DMS153 (cell line): Measurements from ENCODE around the gene SNX20.

Experiments used
- DNase-seq: peaks from one replicate; lab custom pipeline; 2025; lab: John Stamatoyannopoulos, UW

Gene SNX20, protein sequence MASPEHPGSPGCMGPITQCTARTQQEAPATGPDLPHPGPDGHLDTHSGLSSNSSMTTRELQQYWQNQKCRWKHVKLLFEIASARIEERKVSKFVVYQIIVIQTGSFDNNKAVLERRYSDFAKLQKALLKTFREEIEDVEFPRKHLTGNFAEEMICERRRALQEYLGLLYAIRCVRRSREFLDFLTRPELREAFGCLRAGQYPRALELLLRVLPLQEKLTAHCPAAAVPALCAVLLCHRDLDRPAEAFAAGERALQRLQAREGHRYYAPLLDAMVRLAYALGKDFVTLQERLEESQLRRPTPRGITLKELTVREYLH

DNA sequence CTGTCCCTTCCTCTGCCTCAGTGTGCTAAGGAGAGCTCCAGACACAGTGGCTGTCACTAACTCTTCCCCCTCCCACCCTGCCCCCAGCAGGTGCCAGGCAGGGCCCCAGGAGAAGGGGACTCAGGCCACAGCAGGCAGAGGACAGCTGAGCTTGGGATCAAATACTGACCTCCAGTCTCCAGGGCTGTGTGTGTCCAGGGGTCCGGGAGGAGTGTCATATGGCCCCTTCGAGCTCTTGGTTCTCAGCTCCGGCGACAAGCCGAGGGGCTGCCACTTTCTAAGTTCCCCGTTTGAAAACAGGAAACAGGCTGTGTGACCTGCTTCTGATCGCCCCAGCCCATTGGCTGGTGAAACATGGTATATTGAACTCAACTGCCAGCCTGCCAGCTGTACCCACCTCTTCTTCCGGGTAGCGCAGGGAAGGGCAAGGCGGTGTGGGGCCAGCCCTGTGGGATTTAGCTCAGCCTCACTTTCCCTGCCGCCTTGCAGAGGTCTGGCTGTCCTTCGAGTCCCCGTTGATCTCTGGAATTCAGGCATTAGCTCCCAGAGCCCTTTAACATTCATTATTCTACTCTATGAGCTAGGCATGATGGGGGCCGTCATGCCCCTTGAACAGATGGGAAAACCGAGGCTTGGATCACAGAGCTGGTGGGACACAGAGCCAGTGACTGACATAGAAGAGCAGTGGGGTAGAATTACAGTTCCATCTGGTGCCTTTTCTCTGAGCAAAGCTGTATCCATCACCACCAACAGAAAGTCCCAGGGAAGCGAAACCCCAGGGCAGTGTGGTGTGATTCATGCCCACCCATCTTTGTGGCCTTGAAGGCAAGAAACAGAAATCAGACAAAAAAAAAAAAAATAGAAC is at the start of gene SNX20:
SNX20 (minus strand) TSS at position 292 of the 865 bp plus-strand sequence. CDS start 3,786 bp downstream, outside the sequence.
- DNase-seq: no peak

DNA sequence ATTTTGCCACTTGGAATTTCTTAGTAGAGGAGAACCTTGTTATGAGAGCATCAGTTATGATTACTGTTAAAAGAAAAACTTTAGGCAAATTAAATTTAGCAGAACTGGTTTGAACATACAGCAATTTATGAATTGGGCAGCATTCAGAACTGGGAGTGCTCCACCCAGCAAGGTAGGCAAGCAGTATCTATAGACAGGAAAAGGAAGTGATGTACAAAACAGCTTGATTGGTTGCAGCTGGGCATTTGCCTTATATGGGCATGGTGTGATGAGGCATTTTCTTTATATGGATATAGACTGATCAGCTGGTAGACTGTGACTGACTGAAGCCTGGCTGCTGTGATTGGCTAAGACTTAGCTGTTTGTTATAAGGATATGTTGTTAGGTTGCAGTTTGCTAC is 43.2 kb upstream of the SNX20 start:
- DNase-seq: no peak

DNA sequence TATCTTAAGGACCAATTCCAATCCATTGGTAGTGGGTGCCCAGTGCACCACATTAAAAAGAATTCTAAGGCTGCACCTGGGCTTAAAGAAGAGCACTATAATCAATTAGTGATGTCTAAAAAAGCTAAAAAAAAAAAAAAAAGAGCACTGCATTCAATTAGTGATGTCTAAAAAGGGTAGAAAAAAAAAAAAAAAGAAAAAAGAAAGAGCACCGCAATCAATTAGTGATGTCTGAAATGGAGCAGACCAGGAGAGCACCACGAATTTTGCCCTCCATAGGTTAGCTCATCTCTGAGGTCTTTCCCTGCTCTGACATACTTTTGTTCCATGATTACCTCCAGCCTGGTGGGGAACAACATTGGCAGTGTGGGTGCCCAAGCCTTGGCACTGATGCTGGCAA is 41.8 kb upstream of the SNX20 start:
- no peak for DNase-seq

DNA sequence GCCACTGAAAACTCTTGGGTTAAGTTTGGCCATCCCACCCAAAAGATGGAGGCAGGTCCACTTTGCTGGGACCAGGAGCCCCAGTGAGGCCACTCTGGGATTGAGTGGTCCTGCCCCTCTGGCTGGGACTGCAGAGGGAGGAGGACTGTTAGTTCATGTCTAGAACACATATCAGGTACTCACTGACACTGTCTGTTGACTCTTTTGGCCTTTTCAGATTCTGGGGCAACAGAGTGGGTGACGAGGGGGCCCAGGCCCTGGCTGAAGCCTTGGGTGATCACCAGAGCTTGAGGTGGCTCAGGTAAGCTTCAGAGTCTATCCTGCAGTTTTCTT is 41.3 kb upstream of the SNX20 start:
- no peak for DNase-seq

DNA sequence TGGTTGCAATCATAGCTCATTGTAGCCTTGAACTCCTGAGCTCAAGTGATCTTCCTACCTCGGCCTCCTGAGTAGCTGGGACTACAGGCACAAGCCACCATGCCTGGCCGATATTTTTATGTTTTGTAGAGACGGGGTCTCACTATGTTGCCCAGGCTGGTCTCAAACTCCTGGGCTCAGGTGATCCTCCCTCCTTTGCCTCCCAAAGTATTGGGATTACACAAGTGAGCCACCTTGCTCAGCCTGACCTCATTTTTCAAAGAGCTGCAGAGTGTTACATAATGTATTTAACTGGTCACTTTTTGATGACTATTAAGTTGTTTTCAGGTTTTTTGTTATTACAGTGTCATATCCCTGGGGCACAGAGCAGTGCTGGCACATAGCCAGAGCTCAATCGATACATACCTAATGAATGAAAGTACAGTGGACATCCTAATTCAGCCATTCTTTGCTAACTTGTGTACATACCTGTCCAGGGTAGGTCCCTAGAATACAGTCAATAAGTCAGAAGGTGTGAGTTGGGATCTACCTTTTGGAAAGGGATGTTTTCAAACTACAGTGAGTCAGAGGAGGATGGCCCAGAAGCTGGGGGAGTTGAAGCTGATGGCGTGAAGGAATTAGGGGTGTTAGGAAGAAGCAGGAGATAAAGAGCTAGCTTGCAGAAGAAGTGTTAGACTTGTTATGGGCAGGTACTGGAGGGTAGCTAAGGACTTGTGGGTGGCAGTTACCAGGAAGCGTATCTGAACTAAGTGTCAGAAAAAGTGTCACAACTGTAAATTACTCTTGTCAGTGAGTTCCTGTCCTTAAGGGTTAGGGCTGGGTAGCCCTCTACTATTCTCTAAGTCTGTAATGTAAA is 40.7 kb upstream of the SNX20 start:
- DNase-seq: no peak

DNA sequence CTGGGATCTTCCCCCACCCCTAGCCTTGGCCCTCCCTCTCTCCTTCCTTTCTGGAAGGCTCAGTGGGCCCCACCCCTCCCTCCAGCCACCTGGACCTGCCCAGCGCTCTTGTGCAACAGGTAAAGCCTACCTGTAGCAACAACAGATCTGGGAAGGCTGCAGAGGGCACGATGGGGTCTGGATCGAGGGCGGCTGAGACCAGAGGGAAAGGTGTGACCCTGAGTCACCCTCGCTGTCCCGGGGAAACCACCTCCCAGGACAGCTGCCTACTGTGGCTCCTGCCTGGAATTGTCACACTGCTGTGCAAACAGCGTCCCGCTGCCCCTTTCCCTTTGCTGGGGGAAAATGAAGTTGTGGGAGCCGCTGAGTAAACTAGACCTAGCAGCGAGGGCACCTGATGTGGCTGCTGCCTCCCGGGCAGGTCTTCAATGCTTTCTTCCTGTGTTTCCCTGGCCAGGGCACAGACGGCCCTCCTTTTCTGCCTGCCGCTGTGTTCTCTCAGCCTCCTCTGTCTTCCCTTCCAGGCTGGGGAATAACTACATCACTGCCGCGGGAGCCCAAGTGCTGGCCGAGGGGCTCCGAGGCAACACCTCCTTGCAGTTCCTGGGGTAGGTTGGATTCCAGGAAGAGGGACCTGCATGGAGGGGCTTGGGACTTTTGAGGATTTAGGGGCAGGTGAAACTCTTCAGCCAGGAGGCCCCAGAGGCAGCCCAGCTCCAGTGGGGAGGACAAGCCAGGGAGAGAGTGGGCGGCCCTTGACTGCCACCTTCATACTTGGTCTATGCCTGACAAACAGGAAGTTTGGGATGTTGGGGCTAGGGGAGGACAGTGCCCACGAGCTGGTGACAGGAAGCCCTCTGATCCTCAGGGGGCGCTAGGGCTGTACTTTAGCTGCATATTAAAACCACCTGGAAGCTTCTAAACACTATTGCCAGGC is 38.6 kb upstream of the SNX20 start:
- no peak for DNase-seq

DNA sequence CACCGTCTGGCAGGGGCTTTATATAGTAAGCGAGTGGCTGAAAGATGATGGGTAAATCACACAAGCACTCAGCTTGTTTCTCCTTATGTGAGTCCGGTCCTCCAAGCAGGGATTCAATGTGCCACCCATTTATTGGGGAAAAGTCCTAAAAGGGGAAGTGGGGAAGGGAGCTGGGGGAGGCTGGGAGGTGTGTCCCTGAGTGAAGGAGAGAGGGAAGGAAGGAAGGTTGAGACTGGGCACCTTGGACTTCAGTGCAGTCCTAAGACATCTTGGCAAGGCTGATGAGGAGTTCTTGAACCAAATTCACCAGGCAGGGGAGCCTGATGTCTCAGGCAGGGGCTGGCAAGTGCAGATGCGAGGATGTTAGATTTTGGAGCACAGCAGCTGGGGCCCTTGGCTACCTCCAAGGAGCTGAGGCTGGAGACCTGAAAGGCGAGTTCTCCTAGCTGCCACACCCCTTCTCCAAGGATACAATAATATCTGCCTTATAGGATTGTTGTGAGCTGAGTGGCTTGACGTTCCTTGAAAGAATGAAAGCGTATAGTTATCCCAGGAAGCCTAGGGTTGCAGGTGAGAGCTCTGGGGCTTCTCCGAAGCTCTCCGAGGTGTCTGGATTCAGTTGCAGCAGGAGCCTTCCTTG is 37.8 kb upstream of the SNX20 start:
- DNase-seq: no peak

DNA sequence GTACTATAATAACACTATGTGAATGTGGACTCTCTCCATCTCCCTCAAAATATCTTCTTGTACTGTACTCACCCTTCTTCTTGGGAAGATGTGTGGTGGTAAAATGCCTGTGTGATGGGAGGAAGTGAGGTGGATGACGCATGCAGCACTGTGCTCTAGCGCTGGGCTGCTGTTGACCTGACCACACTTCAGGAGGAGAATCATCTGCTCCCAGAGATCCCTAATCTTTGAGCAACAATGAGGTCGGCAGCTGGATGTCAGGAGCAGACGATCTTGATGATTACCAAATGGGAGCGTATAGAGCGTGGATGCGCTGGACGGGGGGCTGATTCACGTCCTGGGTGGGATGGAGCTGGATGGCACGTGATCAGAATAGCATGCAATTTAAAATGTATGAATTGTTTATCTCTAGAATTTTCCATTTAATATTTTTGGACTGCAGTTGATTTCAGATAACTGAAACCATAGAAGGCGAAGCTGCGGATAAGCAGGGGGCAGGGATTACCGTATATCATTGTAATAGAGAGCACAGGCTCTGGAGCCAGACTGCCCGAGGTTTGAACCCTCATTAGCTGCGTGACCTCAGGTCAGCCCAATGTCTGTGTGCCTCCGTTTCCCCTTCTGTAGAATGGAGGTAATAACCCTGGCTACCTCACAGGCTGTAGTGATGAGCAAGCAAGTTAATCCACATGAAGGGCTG is 37.1 kb upstream of the SNX20 start:
- DNase-seq: no peak

DNA sequence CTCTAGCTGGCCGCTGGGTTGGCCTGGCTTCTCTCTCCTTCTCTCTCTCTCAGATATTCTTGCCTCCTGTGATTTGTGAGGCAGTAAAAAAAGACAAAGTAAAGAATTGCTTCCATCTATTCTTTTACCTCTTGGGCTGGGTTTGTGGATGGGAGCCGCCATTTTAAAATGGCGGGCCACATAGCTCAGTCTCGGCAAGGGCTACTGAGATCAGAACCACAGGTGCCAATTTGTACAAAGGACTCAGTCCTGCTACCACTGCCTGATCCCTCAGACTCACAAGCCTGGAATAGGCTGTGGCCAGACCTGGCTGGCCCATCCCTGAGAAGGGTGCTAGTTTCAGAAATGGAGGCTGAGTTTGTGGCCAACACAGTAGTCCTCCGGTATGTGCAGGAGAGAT is 36.4 kb upstream of the SNX20 start:
- no peak for DNase-seq

DNA sequence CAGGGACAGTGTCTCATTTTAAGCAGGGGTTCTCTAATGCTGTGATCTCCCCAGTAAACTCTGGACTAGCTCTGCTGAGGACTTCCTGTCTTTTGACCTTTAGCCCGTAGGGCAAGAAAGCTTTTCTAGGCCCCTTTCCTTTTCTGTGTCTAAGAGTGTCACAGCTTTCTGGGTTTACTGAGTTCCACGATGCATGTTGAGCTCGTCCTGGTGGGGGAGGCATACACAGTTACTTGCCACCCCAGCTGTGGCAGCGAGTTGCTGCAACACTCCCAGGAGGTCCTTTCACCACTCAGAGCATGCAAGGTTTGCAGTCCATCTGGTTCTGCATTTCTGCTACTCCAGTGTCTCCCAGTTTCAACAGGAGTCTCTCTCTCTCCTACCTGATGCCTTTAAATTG is 36.0 kb upstream of the SNX20 start:
- no peak for DNase-seq

DNA sequence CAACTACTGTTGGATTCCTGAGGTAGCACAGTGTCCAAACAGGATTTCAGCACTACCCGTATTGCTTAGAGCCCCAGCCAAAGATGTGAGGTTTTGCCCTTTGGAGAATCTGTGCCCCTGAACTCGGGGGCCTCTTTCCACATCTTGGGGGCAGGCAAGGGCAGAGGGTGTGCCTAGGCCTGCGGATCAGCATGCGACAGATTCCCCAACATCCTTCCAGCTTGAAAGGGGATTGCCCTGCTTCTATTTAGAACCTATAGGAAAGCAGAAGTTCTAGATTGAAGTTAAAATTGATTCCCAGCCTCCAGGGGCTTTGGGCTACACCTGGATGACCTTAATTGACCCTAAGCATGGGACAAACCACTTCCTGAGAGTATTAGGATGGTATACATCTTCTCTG is 31.8 kb upstream of the SNX20 start:
- no peak for DNase-seq

DNA sequence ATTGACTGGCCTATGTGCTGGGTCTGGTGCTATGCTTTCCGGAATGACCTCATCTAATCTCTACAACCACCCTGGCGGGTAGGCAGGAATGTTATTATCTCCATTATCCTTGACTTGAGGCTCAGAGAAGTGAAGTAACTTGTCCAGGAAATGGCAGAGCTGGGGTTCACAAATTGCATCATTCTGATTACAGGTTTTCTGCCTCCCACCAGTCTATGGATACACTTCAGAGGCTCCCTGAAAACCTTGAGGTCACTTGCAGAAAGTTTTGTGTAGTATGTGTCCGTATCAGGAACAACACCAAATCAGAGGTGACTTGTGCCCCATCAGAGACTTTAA is 31.4 kb upstream of the SNX20 start:
- DNase-seq: no peak

DNA sequence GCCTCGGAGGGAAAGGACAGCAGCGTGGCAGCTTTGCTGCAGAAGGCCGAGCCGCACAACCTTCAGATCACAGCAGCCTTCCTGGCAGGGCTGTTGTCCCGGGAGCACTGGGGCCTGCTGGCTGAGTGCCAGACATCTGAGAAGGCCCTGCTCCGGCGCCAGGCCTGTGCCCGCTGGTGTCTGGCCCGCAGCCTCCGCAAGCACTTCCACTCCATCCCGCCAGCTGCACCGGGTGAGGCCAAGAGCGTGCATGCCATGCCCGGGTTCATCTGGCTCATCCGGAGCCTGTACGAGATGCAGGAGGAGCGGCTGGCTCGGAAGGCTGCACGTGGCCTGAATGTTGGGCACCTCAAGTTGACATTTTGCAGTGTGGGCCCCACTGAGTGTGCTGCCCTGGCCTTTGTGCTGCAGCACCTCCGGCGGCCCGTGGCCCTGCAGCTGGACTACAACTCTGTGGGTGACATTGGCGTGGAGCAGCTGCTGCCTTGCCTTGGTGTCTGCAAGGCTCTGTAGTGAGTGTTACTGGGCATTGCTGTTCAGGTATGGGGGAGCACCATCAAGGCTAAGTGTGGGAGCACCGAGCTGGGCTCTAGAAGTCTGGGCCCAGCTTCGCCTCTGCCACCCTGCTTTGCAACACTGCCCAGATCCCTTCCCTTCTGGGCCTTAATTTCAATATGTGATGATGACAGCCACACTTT is 30.9 kb upstream of the SNX20 start:
- DNase-seq: no peak

DNA sequence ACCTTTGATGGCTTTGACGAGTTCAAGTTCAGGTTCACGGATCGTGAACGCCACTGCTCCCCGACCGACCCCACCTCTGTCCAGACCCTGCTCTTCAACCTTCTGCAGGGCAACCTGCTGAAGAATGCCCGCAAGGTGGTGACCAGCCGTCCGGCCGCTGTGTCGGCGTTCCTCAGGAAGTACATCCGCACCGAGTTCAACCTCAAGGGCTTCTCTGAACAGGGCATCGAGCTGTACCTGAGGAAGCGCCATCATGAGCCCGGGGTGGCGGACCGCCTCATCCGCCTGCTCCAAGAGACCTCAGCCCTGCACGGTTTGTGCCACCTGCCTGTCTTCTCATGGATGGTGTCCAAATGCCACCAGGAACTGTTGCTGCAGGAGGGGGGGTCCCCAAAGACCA is 29.9 kb upstream of the SNX20 start:
- no peak for DNase-seq

DNA sequence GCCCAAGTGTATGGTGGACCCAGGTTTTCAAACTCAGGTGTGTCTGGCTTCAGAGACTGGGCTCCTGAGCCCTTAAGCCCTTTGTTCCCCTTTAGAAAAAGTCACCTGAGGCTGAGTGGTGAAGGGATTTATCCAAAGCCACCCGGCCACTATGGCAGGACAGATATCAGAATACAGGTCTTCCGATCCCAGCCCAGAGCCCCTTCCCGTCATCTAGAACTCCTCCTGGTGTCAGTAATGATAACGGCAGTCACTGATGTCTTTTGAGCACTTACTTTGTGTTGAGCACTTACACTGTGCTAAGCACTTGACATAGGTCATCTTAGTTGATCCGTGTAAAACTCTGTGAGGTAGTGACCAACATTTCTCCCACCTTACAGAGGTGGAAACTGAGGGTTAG is 28.9 kb upstream of the SNX20 start:
- no peak for DNase-seq

DNA sequence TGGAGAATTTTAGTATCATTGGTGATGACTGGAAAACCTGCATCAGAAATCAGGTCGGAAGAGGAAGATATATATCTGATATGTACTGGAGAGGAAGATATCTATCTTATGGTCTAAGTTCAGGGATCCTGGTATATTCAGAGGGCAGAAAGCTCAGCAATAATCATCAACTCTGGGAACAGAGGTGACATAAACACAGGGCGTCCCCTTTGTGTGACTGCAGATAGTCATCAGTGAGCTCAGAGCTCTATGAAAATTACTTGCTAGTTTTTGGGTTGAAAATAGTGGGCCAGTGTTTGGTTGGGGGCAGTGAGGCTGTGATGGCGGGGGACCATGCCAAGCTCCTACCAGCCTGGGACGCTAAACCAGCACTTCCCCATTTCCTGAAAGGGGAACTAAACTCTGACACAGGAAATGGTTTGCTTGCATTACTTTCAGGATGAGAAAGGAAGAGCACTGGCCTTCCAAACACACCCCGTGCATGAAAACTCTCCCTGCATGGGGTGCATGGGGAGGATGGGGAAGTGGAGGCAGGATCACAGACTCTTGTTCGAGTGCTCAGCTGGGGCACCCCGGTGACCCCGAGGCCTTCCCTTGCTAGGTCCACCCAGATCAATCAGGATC is 28.1 kb upstream of the SNX20 start:
- no peak for DNase-seq

DNA sequence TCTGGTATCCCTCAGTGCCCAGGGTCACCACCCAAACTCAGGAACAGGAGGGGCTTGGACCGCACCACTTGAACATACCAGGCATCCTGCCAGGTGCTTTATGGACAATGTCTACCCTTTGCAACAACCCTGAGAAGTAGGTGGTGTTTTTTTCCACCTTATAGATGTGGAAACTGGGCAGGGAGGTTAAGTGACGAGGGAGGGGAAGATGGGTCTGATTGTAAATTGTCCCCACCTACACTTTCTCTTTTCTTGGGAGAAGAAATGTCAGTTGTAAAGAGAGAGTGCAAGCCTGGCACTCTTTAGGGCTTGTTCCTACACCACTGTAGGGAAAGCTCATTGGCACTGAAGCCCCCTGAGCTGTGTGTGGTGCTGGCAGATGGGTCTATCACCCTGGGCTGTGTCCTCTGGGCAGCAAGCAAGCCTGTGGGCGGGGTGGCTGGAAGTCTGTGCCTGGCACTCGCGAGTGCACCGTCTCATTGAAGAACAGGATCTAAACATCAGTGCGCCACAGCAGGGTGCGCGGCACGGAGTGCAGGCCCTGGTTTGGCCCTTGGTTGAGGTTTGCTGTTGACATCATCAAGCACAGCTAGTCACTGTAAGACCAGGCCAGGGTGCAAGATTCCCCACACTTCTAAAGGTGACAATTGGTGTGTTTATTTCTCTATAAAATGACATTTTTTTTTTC is 27.4 kb upstream of the SNX20 start:
- DNase-seq: no peak

DNA sequence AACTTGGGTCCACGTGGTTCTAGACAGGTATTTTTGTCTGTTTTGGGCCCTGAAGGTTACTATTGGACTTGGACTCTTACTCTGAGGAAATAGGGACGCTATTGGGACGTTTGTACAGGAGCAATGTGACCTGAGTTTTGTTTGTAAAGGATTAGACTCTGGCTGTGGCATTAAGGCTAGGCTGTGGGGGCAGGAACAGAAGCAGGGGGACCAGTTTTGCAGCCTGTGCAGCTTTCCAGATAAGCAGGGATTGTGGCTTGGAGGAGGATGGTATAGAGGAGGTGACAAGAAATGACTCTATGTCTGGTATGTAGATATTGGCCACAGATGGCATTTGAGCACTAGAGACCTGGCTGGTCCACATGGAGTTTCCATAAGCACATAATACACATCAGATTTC is 25.1 kb upstream of the SNX20 start:
- no peak for DNase-seq
